GM19328 (cell line): Measurements from ENCODE around the gene CALHM1.

ENCODE experiments used
- ATAC-seq: cut with Tn5 transposase; IDR thresholded peaks from one replicate; pipeline ENCODE4 v1.9.1; 2021; ENCODE audit warnings: mild to moderate bottlenecking, moderate library complexity; ENCODE audit not compliant: unreplicated experiment

Gene CALHM1

GRCh38 chr10:103456074-103456660 lies 2.5 kb downstream of the CALHM1 start:
- ATAC-seq: no peak

- no peak for ATAC-seq
Measured at GRCh38 chr10:103455235-103455634, 3.5 kb downstream of the CALHM1 start.

GRCh38 chr10:103454026-103454425 lies 4.7 kb downstream of the CALHM1 start:
- no peak for ATAC-seq

DNA sequence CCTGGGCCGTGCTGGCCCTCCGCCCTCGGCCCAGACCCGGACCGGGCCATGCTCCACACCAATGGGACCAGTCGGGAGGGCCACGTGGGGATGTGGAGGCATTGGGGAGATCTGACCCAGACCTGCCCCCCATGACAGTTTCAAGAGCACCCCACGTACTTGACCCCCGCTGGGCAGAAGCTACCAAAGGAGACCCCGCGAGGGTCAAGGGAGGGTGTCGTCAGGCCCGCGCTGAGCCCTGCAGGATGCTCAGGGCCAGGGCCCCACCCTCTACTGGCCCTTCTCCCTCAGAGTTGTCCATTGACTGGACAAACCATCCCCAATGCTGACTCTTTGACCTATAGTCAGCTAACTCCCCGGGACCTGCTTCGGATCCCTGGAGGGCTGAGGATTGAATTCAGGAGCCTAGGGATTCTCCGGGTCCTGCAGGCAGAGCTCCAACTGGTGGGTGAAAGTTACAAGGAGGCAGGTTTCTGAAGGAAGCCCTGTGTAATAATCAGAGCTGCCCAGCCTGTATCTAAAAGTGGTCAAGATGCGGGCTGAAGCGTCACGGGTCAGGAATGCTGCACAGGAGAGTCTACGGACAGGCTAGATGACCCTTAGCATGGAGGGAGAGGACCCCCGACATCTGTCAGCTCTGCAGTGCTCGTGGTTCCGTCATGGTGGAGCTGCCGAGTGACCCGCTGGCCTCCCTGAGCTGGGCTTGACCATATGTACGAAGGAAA lies 6.0 kb downstream of the CALHM1 start:
- no peak for ATAC-seq

GRCh38 chr10:103451831-103452505 lies 6.7 kb downstream of the CALHM1 start, which contains the start of gene CALHM2:
TSS of gene CALHM2 (minus strand) at chr10:103452370. CDS start at chr10:103449941, 2,429 bp downstream.
- peak; percentile 64 for ATAC-seq

DNA sequence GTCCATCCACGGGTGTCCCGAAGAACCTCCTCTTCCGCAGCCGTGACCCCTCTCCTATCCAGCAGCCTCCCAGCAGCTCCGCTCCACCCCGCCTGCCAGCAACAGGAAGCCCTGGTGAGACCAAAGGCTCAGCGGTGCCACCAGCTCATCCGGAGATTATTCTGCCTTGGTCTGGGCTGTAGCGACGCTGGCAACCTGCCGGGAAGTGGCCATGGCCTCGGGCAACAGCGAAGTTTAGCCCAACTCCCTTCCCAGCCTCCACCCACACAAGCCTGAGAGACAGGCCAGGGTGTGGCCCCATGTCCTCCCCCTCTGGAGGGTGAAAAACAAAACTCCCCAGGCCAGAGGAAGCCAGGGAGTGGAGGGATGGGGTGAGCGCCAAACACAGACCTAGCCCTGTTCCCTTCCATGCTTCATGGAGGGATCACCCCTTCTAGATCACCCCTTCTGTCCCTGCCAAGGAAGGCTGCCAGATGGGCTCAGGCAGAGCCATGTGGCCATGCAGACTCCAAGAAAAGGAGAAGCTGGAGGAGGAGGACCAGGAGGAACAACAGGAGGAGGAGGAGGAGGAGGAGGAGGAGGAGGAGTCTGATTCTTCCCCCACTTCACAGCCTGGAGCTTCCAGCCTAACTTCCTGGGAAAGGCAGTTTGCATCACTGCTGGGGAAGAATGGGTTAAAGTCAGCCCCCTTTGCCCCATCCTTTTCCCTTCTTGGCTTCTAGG lies 7.4 kb downstream of the CALHM1 start:
- no peak for ATAC-seq

DNA sequence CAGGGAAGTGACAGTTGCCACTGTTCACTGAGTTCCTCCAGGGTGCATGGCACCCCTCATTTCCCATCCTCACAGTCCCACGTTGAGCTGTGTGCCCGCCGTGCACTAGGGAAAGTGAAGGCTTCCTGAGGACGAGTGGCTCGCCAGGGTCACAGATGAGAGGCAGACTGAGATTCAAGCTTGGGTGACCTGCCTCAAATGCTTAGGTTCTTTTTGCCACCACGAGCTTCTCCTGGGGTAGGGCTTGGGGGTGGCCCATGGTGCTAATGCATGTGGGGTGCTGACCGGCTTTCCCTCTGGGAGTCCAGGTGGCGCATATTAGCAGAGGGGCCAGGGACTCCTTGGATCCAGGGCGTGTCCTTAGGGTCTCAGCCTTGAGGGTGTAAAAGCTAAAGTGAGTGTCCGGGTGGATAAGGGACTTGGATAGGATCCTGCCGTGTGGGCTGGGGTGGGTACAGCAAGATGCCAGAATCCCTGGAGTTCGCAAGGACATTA lies 8.5 kb downstream of the CALHM1 start:
- no peak for ATAC-seq

DNA sequence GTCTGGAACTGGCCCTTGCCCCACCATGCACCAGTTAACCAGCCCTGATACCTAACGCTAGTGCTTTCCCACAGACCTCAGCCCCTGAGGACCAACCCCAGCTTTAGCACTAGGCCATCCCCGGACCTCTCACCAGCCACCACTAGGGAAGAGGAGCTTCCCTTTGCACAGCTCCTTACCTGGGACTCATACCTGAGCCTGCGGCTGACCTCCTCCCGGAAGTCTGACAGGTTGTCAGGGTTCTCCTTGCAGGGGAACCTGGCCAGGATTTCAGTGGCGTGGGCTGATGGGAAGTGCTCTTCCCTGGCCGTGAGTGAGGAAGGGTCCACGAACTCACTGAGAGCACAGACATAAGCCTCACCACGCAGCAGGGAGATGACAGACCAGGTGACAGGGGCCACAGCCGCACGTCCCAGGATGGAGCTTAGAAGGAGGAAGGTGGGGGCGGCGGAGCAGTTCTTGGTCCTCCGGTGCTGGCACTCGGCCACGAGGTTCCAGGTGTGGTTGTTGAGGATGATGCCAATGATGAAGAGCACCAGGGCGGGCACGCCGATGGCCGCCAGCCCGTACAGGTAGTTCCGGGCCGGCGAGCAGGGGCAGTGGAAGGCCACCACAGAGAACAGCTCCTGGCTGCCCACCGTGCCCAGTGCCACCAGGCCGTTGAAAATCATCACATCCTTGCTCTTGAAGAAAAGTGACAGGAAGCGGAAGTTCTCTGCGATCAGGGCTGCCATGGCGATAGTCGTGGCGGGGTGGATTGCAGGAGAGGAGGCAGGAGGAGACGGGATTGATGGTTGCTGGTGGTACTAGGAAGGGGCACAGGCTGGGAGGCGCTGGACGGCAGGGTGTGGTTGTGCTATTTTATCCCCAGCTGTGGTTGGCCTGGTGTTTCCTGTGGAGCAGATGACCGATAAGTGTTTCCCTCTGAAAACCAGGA lies 9.2 kb downstream of the CALHM1 start:
- ATAC-seq: no peak

DNA sequence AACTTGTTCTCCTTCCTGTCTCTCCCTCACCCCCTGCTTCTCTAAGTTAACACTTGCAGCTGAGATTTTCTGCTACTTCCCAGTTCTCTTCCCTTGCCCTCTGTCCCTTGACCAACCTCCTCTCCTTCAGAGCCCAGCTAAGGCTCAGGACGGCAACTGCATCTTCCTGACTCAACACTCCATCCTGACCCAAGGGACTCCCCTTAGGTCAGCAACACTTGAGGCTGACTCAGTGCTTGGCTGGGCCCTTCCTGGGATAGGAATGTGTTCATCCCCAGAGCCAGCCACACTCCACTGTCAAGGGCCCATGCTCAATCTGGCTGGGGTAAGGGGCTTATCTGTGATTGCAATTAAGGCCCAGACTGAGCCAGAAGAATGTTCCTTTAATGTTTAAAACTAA lies 10.0 kb downstream of the CALHM1 start:
- ATAC-seq: no peak

GRCh38 chr10:103447187-103447586 lies 11.5 kb downstream of the CALHM1 start:
- ATAC-seq: no peak

DNA sequence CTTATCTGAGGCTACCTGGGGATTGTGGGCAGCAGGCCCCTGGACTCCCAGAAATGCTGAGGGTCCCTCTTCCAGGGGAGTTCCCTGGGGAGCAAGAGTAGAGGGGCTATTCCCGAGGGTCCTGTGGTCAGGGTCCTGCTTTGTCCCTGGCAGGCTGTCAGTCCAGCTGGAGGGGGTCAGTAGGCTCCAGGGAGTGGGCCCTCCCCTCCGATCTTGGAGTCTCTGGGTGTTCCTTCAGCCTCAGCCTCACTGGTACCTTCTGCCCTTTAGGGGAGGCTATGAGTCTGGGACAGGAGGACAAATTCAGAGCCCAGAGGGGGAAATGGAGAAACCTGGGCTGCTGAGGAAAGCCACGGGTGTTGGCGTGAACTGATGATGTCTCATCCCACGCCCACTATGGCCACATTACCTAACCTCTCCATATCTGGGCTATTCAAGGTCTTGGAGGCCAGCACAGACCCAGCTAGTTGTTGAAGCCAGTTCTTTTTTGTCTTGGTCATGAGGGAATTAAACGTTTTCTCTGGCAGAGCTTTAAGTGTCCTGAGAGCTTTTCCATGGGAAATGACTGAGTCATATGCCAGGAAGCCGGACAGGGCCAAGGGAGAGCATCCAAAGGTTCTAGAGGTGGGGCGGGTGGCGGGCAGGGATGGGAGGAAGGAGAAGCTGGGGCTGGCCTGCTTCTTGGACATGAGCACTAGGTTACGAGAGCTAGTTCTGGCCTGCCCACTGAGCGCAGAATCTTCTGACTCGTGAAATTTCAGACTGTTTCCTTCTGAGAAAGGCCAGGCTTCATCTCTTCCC lies 12.7 kb downstream of the CALHM1 start:
- no peak for ATAC-seq

- no peak for ATAC-seq
Measured at GRCh38 chr10:103445366-103445765, 13.3 kb downstream of the CALHM1 start.

GRCh38 chr10:103444478-103444877 lies 14.2 kb downstream of the CALHM1 start:
- ATAC-seq: no peak

- no peak for ATAC-seq
Measured at GRCh38 chr10:103443475-103444185, 15.1 kb downstream of the CALHM1 start.

DNA sequence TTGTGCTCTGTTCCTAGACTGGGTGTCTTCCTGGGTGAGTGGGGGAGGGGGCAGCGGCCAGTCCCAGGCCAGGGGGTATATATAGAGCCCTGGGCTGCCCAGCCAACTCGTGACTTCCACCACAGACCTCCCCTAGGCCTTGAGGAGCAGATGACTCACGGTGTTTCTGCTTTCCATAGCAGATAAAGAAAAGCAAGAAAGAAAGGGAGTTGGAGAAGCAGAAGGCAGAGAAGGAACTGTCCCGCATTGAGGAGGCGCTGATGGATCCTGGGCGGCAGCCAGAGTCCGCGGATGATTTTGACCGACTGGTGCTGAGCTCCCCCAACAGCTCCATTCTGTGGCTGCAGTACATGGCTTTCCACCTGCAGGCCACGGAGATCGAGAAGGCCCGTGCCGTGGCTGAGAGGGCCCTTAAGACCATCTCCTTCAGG lies 16.7 kb downstream of the CALHM1 start:
- no peak for ATAC-seq

DNA sequence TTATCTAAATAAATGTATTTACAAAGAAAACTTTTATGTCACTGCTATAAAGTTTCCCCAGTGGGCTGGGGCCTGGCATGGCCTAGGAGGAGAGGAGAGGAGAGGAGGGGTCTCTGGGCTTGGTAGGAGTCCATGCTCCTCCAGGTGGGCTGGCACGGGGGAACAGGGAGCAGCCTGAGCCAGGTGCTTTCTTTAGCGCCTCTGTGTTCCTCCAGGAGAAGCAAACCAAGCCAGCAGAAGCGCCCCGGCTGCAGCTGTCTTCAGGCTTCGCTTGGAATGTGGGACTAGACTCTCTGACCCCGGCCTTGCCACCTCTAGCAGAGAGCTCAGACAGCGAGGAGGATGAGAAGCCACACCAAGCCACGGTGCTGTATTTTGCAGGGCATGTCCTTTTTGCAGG lies 17.1 kb downstream of the CALHM1 start:
- ATAC-seq: no peak

- no peak for ATAC-seq
Measured at GRCh38 chr10:103441206-103441605, 17.5 kb downstream of the CALHM1 start.

DNA sequence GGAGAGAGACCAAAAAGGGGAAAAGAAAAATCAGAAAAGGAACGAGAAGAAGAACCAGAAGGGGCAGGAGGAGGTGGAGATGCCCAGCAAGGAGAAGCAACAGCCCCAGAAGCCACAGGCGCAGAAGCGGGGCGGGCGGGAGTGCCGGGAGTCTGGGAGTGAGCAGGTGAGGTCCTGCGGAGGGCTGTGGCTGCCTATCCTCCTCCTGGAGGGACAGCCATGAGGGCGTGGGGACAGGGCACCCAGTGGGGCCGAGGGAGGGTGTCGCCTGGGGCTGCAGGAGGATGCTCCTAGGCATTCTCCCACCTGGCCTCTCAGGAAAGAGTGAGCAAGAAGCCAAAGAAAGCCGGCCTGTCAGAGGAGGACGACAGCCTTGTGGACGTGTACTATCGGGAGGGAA lies 18.3 kb downstream of the CALHM1 start:
- no peak for ATAC-seq

DNA sequence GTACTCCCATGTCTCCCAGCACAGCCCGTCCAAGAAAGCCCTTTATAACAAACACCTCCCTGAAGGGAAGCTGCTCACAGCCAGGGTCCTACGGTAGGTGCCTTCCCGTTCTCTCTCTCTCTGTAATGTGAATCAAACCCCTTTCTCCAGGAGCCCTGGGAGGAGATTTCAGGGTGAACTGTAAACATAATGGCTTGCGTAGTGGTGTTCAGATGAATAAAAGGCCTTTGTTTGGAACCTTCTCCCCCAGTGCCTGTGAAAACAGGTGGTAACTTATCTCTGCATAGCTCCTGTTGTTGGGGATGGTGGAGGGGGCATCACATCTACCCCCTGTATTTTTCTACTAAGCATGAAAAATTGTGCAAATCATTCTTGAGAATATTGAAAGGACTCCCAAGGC lies 18.9 kb downstream of the CALHM1 start:
- no peak for ATAC-seq
